Measurements from ENCODE around the gene GPATCH8.

GPATCH8 gene

DNA sequence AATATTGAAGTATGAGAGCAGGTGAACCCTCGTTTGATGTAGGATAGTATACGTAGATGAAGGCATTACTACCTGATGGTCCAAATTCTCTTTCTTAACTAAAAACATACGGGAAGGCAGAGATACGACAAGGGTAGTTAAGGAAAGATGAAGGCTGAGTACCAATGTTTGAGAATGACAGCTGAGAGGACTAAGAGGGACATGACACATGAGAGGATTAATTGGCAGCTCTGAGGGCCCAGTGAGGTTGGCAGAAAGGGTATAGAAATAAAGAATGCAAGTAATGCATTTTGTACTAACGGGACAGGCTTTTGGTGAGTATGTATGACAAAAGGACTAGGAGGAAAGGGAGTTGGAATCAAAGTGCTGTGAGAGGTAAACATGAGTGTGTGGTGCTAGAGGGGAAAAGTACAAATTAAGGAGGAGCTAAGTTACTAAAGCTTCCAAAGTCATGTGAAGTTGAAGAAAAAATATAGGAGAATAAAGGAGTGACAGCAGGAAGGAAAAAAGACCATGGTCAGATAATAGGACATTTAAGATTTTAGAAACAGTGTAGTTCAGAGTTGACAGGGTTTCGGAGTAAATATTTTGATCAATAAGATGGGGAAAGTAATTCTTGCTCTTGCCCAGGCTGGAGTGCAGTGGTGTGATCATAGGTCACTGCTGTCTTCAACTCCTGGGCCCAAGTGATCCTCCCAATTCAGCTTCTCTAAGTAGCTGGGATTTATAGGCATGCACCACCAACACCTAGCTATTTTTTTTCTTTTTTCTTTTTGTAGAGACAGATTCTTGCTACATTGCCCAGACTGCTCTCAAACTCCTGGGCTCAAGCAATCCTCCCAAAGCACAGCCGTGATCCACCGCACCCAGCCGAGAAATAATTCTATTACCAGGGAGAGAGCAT, 70.7 kb downstream of the GPATCH8 start:
- ATAC-seq = no peak
- TF ChIP-seq PATZ1 (CRISPR knock-in tag; IDR thresholded peaks at IDR 0.05; ENCODE audit: borderline replicate concordance) (no peak), PPARA (CRISPR knock-in tag; IDR thresholded peaks at IDR 0.05; ENCODE audit: borderline replicate concordance) (no peak), ARNTL (CRISPR knock-in tag; IDR thresholded peaks at IDR 0.05; ENCODE audit: borderline replicate concordance, low read depth) (no peak), ZNF8 (CRISPR knock-in tag; IDR thresholded peaks at IDR 0.05) (no peak), RARB (CRISPR knock-in tag; IDR thresholded peaks at IDR 0.05) (no peak), ESRRG (CRISPR knock-in tag; IDR thresholded peaks at IDR 0.05) (no peak)
- TF ChIP-seq, protein P1, sequence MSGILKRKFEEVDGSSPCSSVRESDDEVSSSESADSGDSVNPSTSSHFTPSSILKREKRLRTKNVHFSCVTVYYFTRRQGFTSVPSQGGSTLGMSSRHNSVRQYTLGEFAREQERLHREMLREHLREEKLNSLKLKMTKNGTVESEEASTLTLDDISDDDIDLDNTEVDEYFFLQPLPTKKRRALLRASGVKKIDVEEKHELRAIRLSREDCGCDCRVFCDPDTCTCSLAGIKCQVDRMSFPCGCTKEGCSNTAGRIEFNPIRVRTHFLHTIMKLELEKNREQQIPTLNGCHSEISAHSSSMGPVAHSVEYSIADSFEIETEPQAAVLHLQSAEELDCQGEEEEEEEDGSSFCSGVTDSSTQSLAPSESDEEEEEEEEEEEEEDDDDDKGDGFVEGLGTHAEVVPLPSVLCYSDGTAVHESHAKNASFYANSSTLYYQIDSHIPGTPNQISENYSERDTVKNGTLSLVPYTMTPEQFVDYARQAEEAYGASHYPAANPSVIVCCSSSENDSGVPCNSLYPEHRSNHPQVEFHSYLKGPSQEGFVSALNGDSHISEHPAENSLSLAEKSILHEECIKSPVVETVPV (CRISPR knock-in tag; IDR thresholded peaks at IDR 0.05) = no peak

DNA sequence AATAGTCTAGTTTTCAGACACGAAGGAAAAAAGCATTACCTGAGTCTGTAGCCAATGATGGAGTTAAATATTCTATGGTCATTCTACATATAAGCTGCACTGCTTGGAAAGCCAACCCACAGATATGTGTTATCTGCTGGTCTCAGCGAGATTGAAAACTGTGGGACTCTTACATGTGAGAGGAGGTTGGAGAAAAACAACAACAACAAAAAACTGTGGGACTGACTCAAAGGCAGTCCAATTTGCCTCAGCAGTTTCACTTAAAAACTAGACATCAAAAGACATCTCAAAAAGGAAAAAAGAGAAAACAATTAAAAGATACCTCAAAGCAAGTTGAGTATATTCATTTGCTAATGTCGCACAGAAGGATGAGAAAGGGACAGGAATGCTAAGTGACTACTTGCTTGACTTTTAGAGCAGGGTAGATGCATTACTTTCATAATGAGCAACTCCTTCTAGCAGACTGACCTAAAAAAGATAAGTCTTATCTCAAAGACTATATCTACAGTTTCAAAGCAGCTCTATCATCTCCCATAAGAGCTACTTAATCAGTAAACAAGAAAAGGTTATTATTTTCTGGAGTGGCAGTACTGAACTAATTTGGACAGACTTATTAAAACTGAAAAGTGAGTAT, 78.3 kb downstream of the GPATCH8 start:
- no peak for ATAC-seq
- no peak for TF ChIP-seq RARB (CRISPR knock-in tag; IDR thresholded peaks at IDR 0.05)
- TF ChIP-seq ZNF8 (CRISPR knock-in tag; IDR thresholded peaks at IDR 0.05) = no peak
- TF ChIP-seq ZC3H10 (CRISPR knock-in tag; IDR thresholded peaks at IDR 0.05) = no peak
- no peak for TF ChIP-seq GLIS3 (CRISPR knock-in tag; IDR thresholded peaks at IDR 0.05)
- no peak for TF ChIP-seq ZNF565 (CRISPR knock-in tag; conservative IDR thresholded peaks at IDR 0.05; ENCODE audit: low read depth)
- TF ChIP-seq ZFP30 (CRISPR knock-in tag; IDR thresholded peaks at IDR 0.05) = no peak

- ATAC-seq = no peak; the same call in 1 of the 3 replicates
- no peak for TF ChIP-seq ZNF8 (CRISPR knock-in tag; IDR thresholded peaks at IDR 0.05)
- TF ChIP-seq GLIS3 (CRISPR knock-in tag; IDR thresholded peaks at IDR 0.05) = no peak
- TF ChIP-seq SNAI2 (CRISPR knock-in tag; IDR thresholded peaks at IDR 0.05) = no peak
- TF ChIP-seq OSR1 (CRISPR knock-in tag; IDR thresholded peaks at IDR 0.05) = no peak
- no peak for TF ChIP-seq TCF4 (CRISPR knock-in tag; IDR thresholded peaks at IDR 0.05; ENCODE audit: borderline replicate concordance)
- TF ChIP-seq ZFP3 (CRISPR knock-in tag; IDR thresholded peaks at IDR 0.05) = no peak
- TF ChIP-seq RARB (CRISPR knock-in tag; IDR thresholded peaks at IDR 0.05) = no peak
- TF ChIP-seq BACH2 (CRISPR knock-in tag; IDR thresholded peaks at IDR 0.05; ENCODE audit: borderline replicate concordance) = no peak
- no peak for TF ChIP-seq ZNF565 (CRISPR knock-in tag; conservative IDR thresholded peaks at IDR 0.05; ENCODE audit: low read depth)
- no peak for TF ChIP-seq PPARA (CRISPR knock-in tag; IDR thresholded peaks at IDR 0.05; ENCODE audit: borderline replicate concordance)
- TF ChIP-seq, protein P1 (CRISPR knock-in tag; IDR thresholded peaks at IDR 0.05) = no peak
- no peak for TF ChIP-seq ZNF70 (CRISPR knock-in tag; IDR thresholded peaks at IDR 0.05)
- TF ChIP-seq ZC3H10 (CRISPR knock-in tag; IDR thresholded peaks at IDR 0.05) = no peak
Measured at GRCh38 chr17:44417553-44417952, 85.7 kb downstream of the GPATCH8 start.

DNA sequence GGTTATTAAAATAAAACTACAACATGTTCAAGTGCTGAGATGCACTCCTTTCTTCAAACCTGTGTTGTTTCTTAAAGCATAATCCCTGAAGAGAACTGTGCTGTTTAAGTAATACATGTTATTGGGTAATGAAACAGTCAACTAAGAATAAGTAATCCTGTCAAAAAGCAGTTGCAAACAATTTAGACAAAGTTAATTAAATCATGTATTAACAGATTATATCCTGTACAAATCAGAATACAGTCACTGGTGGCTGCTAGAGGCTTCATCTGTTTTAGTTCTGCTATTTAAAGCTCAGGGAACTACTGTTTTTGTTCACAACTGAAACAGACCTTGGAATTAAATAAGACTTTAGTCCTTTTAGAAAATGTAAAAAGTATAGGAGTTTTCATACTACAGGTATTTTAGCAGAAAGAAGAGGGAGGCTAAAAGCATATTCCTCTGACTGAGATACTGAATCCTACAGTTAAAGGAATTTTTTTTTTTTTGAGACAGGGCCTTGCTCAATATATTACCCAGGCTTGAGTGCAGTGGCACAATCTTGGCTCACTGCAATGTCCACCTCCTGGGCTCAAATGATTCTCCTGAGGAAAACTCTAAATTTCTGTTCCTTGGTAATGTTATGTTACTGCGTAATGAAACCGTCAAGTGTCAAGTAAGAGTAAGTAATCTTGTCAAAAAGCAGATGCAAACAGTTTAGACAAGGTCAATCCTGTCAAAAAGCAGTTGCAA, 86.5 kb downstream of the GPATCH8 start:
- TF ChIP-seq ZC3H10 (CRISPR knock-in tag; IDR thresholded peaks at IDR 0.05) = no peak
- TF ChIP-seq, protein P2, sequence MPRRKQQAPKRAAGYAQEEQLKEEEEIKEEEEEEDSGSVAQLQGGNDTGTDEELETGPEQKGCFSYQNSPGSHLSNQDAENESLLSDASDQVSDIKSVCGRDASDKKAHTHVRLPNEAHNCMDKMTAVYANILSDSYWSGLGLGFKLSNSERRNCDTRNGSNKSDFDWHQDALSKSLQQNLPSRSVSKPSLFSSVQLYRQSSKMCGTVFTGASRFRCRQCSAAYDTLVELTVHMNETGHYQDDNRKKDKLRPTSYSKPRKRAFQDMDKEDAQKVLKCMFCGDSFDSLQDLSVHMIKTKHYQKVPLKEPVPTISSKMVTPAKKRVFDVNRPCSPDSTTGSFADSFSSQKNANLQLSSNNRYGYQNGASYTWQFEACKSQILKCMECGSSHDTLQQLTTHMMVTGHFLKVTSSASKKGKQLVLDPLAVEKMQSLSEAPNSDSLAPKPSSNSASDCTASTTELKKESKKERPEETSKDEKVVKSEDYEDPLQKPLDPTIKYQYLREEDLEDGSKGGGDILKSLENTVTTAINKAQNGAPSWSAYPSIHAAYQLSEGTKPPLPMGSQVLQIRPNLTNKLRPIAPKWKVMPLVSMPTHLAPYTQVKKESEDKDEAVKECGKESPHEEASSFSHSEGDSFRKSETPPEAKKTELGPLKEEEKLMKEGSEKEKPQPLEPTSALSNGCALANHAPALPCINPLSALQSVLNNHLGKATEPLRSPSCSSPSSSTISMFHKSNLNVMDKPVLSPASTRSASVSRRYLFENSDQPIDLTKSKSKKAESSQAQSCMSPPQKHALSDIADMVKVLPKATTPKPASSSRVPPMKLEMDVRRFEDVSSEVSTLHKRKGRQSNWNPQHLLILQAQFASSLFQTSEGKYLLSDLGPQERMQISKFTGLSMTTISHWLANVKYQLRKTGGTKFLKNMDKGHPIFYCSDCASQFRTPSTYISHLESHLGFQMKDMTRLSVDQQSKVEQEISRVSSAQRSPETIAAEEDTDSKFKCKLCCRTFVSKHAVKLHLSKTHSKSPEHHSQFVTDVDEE (CRISPR knock-in tag; IDR thresholded peaks at IDR 0.05) = no peak
- TF ChIP-seq CREB5 (CRISPR knock-in tag; IDR thresholded peaks at IDR 0.05; ENCODE audit: low read depth) = no peak
- no peak for TF ChIP-seq RARB (CRISPR knock-in tag; IDR thresholded peaks at IDR 0.05)
- TF ChIP-seq ZFP30 (CRISPR knock-in tag; IDR thresholded peaks at IDR 0.05) = no peak
- TF ChIP-seq ZNF8 (CRISPR knock-in tag; IDR thresholded peaks at IDR 0.05) = no peak
- ATAC-seq = no peak

All from SK-N-SH treated with all-trans-retinoic acid at 6 μM for 48 hours (cell line).